H1 (cell line): Measurements from ENCODE around the gene CRTC1. TPM values are rescaled to one million over a fixed set of nuclear protein-coding genes. Genes with fewer than 3 reads are reported as not detected.
A peak's percentile ranks its signal among the peaks of the same experiment; 100 is the strongest.

Source experiments
- CTCF ChIA-PET: fragments of 300-600 bp; sonication (Branson Sonifier 250); formaldehyde crosslinking; loops from one replicate; lab custom pipeline; 2021; ENCODE audit not compliant: partially characterized antibody; lab: Charles Lee
- POLR2A ChIA-PET: fragments of 300-600 bp; sonication (Branson Sonifier 250); formaldehyde crosslinking; loops from one replicate; lab custom pipeline; 2021; ENCODE audit warnings: inconsistent platforms; ENCODE audit not compliant: partially characterized antibody; lab: Charles Lee
- DNase-seq, 2 experiments: peaks; one replicate each; pipeline versions ENCODE4 v3.0.0 to v3.0.0-alpha.2; 2010 to 2022; ENCODE audit warnings: low spot score in 2 of 2, low read depth in 1 of 2, mixed read lengths in 1 of 2
- FAIRE-seq: peaks from 2 replicates; lab custom pipeline; 2011; peaks lifted over from hg19 to GRCh38; lab: Jason Lieb, UNC
- H2AFZ ChIP-seq: 2 replicates; pipeline ENCODE4 v1.8.1; 2012; ENCODE audit warnings: low read length, inconsistent platforms
- H2AK5ac ChIP-seq: 2 replicates; pipeline ENCODE4 v1.6.1; 2013; ENCODE audit warnings: low read depth, low read length
- H2BK120ac ChIP-seq: replicated peaks from 2 replicates; pipeline ENCODE3; 2013; ENCODE audit warnings: low read depth, low read length, inconsistent platforms
- H2BK12ac ChIP-seq: 2 replicates; pipeline ENCODE4 v1.6.1; 2013; ENCODE audit warnings: low read depth, low read length
- H2BK15ac ChIP-seq: 2 replicates; pipeline ENCODE4 v1.6.1; 2013; ENCODE audit warnings: low read length
- H2BK20ac ChIP-seq: 2 replicates; pipeline ENCODE4 v1.6.1; 2013; ENCODE audit warnings: low read length
- H2BK5ac ChIP-seq: 2 replicates; pipeline ENCODE4 v1.6.1; 2013; ENCODE audit warnings: low read depth, low read length
- H3K14ac ChIP-seq: 2 replicates; pipeline ENCODE4 v1.6.1; 2013; ENCODE audit warnings: inconsistent platforms; ENCODE audit not compliant: insufficient read length
- H3K18ac ChIP-seq: 2 replicates; pipeline ENCODE4 v1.6.1; 2013; ENCODE audit warnings: low read length; ENCODE audit errors: extremely low read depth
- H3K23ac ChIP-seq: 2 replicates; pipeline ENCODE4 v1.6.1; 2013; ENCODE audit warnings: inconsistent platforms; ENCODE audit not compliant: insufficient read length
- H3K23me2 ChIP-seq: 2 replicates; pipeline ENCODE4 v1.6.1; 2013; ENCODE audit warnings: low read depth, low read length
- H3K27ac ChIP-seq: 2 replicates; pipeline ENCODE4 v1.6.1; 2011; ENCODE audit warnings: low read depth, low read length, inconsistent platforms
- H3K27me3 ChIP-seq, 4 experiments: replicated peaks in 1 of 4; 1 replicate in 1 of 4; 2 replicates in 3 of 4; pipeline versions ENCODE4 v1.6.1 to v1.8.1; 2011 to 2013; ENCODE audit warnings: low read length in 3 of 4, mild to moderate bottlenecking in 3 of 4, inconsistent platforms in 2 of 4, mixed read lengths in 2 of 4, moderate library complexity in 1 of 4; ENCODE audit not compliant: control insufficient read depth in 3 of 4, insufficient read depth in 3 of 4; ENCODE audit errors: extremely low read depth in 1 of 4
- H3K36me3 ChIP-seq, 4 experiments: 2 replicates each; pipeline versions ENCODE4 v1.6.1 to v1.8.1; 2011 to 2013; ENCODE audit warnings: mild to moderate bottlenecking in 4 of 4, low read length in 3 of 4, moderate library complexity in 2 of 4, control low read depth in 1 of 4, inconsistent platforms in 1 of 4; ENCODE audit not compliant: insufficient read depth in 4 of 4, control insufficient read depth in 2 of 4
- H3K4ac ChIP-seq: replicated peaks from 2 replicates; pipeline ENCODE3; 2013; ENCODE audit warnings: low read length, low read depth, mixed read lengths, inconsistent platforms; ENCODE audit not compliant: insufficient read length
- H3K4me1 ChIP-seq, 4 experiments: replicated peaks in 1 of 4; 1 replicate in 1 of 4; 2 replicates in 3 of 4; pipeline versions ENCODE4 v1.6.1 to v1.8.1; 2011 to 2013; ENCODE audit warnings: low read length in 3 of 4, inconsistent platforms in 2 of 4, mixed read lengths in 1 of 4; ENCODE audit not compliant: insufficient read depth in 4 of 4, control insufficient read depth in 3 of 4
- H3K4me2 ChIP-seq, 2 experiments: 2 replicates each; pipeline versions ENCODE4 v1.6.1 to v1.8.1; 2011 to 2013; ENCODE audit warnings: low read depth in 2 of 2, low read length in 2 of 2, control low read depth in 1 of 2, inconsistent platforms in 1 of 2, mild to moderate bottlenecking in 1 of 2; ENCODE audit not compliant: insufficient read depth in 1 of 2
- H3K4me3 ChIP-seq, 4 experiments: fragments of 200-600, 300-600 bp in 1 of 4; sonication (generic), shearing (Covaris generic), sonication (Bioruptor Twin) in 1 of 4; 2 replicates each; pipeline versions ENCODE4 v1.5.1 to v1.8.1; 2011 to 2016; ENCODE audit warnings: low read length in 4 of 4, low read depth in 3 of 4, control low read depth in 2 of 4, inconsistent platforms in 2 of 4, mild to moderate bottlenecking in 2 of 4, mixed read lengths in 1 of 4, moderate library complexity in 1 of 4; ENCODE audit not compliant: insufficient read depth in 2 of 4; ENCODE audit errors: extremely low read depth in 1 of 4
- H3K56ac ChIP-seq: replicated peaks from 2 replicates; pipeline ENCODE3; 2013; ENCODE audit warnings: low read depth, mild to moderate bottlenecking, mixed read lengths, low read length, inconsistent platforms; ENCODE audit not compliant: insufficient read length
- H3K79me1 ChIP-seq: 2 replicates; pipeline ENCODE4 v1.6.1; 2013; ENCODE audit warnings: low read depth, low read length, control low read depth
- H3K79me2 ChIP-seq, 2 experiments: 2 replicates each; pipeline versions ENCODE4 v1.6.1 to v1.8.1; 2012 to 2013; ENCODE audit warnings: low read length in 2 of 2, mild to moderate bottlenecking in 2 of 2, inconsistent platforms in 1 of 2; ENCODE audit not compliant: insufficient read depth in 2 of 2, control insufficient read depth in 1 of 2
- H3K9ac ChIP-seq, 4 experiments: replicated peaks in 1 of 4; 1 replicate in 1 of 4; 2 replicates in 3 of 4; pipeline versions ENCODE4 v1.6.1 to v1.8.1; 2011 to 2013; ENCODE audit warnings: low read depth in 3 of 4, low read length in 3 of 4, control low read depth in 2 of 4, mild to moderate bottlenecking in 2 of 4, moderate library complexity in 2 of 4, inconsistent platforms in 1 of 4; ENCODE audit errors: extremely low read depth in 1 of 4
- H3K9me3 ChIP-seq, 2 experiments: 2 replicates each; pipeline versions ENCODE4 v1.6.1 to v1.8.1; 2012 to 2013; ENCODE audit warnings: mild to moderate bottlenecking in 2 of 2, moderate library complexity in 2 of 2, control low read depth in 1 of 2, inconsistent platforms in 1 of 2, low read depth in 1 of 2, low read length in 1 of 2, mixed read lengths in 1 of 2; ENCODE audit not compliant: insufficient read depth in 2 of 2
- H4K20me1 ChIP-seq, 2 experiments: replicated peaks in 1 of 2; 2 replicates each; pipeline versions ENCODE3 to v1.8.1; 2011 to 2013; ENCODE audit warnings: inconsistent platforms in 2 of 2, low read length in 2 of 2, mild to moderate bottlenecking in 1 of 2; ENCODE audit not compliant: insufficient read depth in 2 of 2, control insufficient read depth in 1 of 2
- H4K5ac ChIP-seq: 2 replicates; pipeline ENCODE4 v1.6.1; 2013; ENCODE audit warnings: low read length, low read depth, mixed read lengths, inconsistent platforms; ENCODE audit not compliant: insufficient read length
- H4K8ac ChIP-seq: 2 replicates; pipeline ENCODE4 v1.8.0; 2013; ENCODE audit warnings: mild to moderate bottlenecking, moderate library complexity, low read length, inconsistent platforms; ENCODE audit not compliant: insufficient read depth; ENCODE audit errors: extremely low read depth
- H4K91ac ChIP-seq: replicated peaks from 2 replicates; pipeline ENCODE3; 2013; ENCODE audit warnings: low read length, mixed read lengths, inconsistent platforms; ENCODE audit not compliant: insufficient read length
- CHD2 ChIP-seq: IDR thresholded peaks from 2 replicates; pipeline ENCODE4 v1.6.1; 2012; ENCODE audit warnings: low read length, improper control_type of control experiment
- HDAC6 ChIP-seq: IDR thresholded peaks from one replicate; pipeline ENCODE4 v1.7.1; 2012; ENCODE audit warnings: low read depth, mild to moderate bottlenecking, inconsistent platforms, low read length, moderate library complexity
- PHF8 ChIP-seq: fragments of 200-600 bp; sonication (generic); conservative IDR thresholded peaks from 2 replicates; pipeline ENCODE4 v1.7.1; 2012; ENCODE audit warnings: low read depth, mild to moderate bottlenecking, inconsistent platforms, low read length, moderate library complexity
- WGBS, 2 experiments: shearing (Covaris generic) in 1 of 2; methylation state at CpG; one replicate each; pipeline versions ENCODE4 v1.1.6 to v1.1.7; 2013 to 2015; ENCODE audit warnings: low lambda C conversion rate in 2 of 2, mixed read lengths in 2 of 2, inconsistent platforms in 1 of 2, low coverage in 1 of 2, missing lambda C conversion rate in 1 of 2; ENCODE audit not compliant: insufficient replicate concordance in 2 of 2, insufficient coverage in 1 of 2, insufficient read length in 1 of 2; ENCODE audit errors: extremely low coverage in 1 of 2, missing lambda C conversion rate in 1 of 2; 5-methylcytosine and 5-hydroxymethylcytosine counted together
- polyA plus RNA-seq, 7 experiments: library from polyadenylated mRNA; depleted of rRNA in 3 of 7; stranded (reverse) in 5 of 7; unstranded in 2 of 7; fragments of >200 nt in 5 of 7; fragments of 200-250 nt in 2 of 7; gene quantifications; 1 replicate in 5 of 7; 2 replicates in 1 of 7; 4 replicates in 1 of 7; pipeline versions ENCODE4 v1.2.1 to v1.2.3, GENCODE V29; 2011 to 2013; ENCODE audit warnings: missing spikeins in 2 of 7, mixed read lengths in 2 of 7
- total RNA-seq: library from RNA; stranded (reverse); fragmentation: NEBNext Ultra II Directional; extraction: Animal tissue kit (Norgen Biotek cat#: 25700); gene quantifications from 2 replicates; pipeline ENCODE4 v1.2.1, GENCODE V29; 2021

Gene CRTC1
- total and polyA plus RNA-seq, 2 of the 8 experiments (the other 6 are each of a cell fraction or from before 2014, with no cell fraction given) = 2.9 to 8.5 TPM

- Histone ChIP-seq H3K9ac (no peak overlapping the region), H2BK12ac (no peak overlapping the region), H2AFZ (no peak overlapping the region), H2BK15ac (peak overlapping the region; percentile 33; the same call in 1 of the 2 replicates), H4K5ac (no peak overlapping the region), H2BK20ac (no peak overlapping the region), H3K27me3 (no peaks in the 10 kb centered on the region), H2AK5ac (0 out of 2 replicates have a peak overlapping the region, but pooled peaks have one; percentile 17), H3K79me2 (no peaks in the 10 kb centered on the region), H4K8ac (peak overlapping the region; percentile 51; the same call in 1 of the 2 replicates), H3K79me1 (no peaks in the 10 kb centered on the region), H4K91ac (peak overlapping the region; percentile 61), H3K23ac (peak overlapping the region; percentile 97), H3K36me3 (peaks cover 0 to 17% (median 2%) of the 10 kb centered on the region in 4 experiments; a peak in 4 of 8 replicates), H3K18ac (no peak overlapping the region), H3K14ac (no peak overlapping the region), H3K56ac (no peak overlapping the region), H3K4me3 (no peak overlapping the region), H3K27ac (no peak overlapping the region), H2BK120ac (no peak overlapping the region), H4K20me1 (peaks cover 0 to 7% of the 10 kb centered on the region in 2 experiments), H3K4me2 (no peak overlapping the region), H3K23me2 (no peaks in the 10 kb centered on the region), H3K9me3 (no peaks in the 10 kb centered on the region), H3K4ac (no peak overlapping the region), H3K4me1 (peaks cover 0 to 5% (median 0%) of the 10 kb centered on the region in 4 experiments; a peak in 4 of 7 replicates), H2BK5ac (peak overlapping the region; percentile 46)
- FAIRE-seq (no peak), DNase-seq (no peak)
- TF ChIP-seq PHF8 = no peak
- no peak for TF ChIP-seq CHD2
- no peak for TF ChIP-seq HDAC6
- ChIA-PET CTCF (interaction anchor here (1.0 to 7.5 kb wide), 12 partner anchors 11 to 220 kb away, joined by 3 to 139 read pairs (median 4); partner anchors contain the start of genes REX1BD and UPF1), POLR2A (interaction anchor here (1.2 to 1.8 kb wide), 5 partner anchors 9 to 198 kb away, joined by 3 to 6 read pairs (median 3); partner anchors contain the start of gene REX1BD)
- 86% methylated on average over 32 of the region's 35 CpGs; no CpG with 5 or more reads in 1 of the 2 experiments for WGBS, 2 experiments
Observed at GRCh38 chr19:18671303-18672043, 12.0 kb upstream of the CRTC1 start.
